ENCODE data around the gene TEKT5.

TEKT5 gene

GRCh38 chr16:10660950-10661635 is 33.6 kb downstream of the TEKT5 start:
- Histone ChIP-seq H3K9ac (ENCODE audit: low read length) (no peak overlapping the region), H4K20me1 (ENCODE audit: low read depth, low read length) (no peaks in the 10 kb centered on the region), H3F3A (ENCODE audit: insufficient read depth) (no peaks in the 10 kb centered on the region), H2AFZ (ENCODE audit: low read depth, low read length, severe bottlenecking) (no peak overlapping the region), H3K4me2 (ENCODE audit: low read depth, low read length, poor library complexity, severe bottlenecking) (no peak overlapping the region), H3K9me2 (replicated peaks; ENCODE audit: insufficient read depth, low read length) (no peaks in the 10 kb centered on the region), H3K4me3 (ENCODE audit: insufficient read depth, low read length, poor library complexity, severe bottlenecking) (no peak overlapping the region), H3K9me3 (ENCODE audit: insufficient read depth, low read length) (no peaks in the 10 kb centered on the region), H3K79me2 (ENCODE audit: insufficient read depth, low read length) (no peaks in the 10 kb centered on the region), H3K27ac (ENCODE audit: low read depth, low read length) (no peak overlapping the region), H3K27me3 (ENCODE audit: low read length) (no peaks in the 10 kb centered on the region), H3K36me3 (ENCODE audit: low read length) (no peaks in the 10 kb centered on the region)
- TF ChIP-seq, protein P1, sequence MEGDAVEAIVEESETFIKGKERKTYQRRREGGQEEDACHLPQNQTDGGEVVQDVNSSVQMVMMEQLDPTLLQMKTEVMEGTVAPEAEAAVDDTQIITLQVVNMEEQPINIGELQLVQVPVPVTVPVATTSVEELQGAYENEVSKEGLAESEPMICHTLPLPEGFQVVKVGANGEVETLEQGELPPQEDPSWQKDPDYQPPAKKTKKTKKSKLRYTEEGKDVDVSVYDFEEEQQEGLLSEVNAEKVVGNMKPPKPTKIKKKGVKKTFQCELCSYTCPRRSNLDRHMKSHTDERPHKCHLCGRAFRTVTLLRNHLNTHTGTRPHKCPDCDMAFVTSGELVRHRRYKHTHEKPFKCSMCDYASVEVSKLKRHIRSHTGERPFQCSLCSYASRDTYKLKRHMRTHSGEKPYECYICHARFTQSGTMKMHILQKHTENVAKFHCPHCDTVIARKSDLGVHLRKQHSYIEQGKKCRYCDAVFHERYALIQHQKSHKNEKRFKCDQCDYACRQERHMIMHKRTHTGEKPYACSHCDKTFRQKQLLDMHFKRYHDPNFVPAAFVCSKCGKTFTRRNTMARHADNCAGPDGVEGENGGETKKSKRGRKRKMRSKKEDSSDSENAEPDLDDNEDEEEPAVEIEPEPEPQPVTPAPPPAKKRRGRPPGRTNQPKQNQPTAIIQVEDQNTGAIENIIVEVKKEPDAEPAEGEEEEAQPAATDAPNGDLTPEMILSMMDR (IDR thresholded peaks at IDR 0.05; ENCODE audit: insufficient read depth, low read length, poor library complexity, severe bottlenecking): no peak
- no peak for TF ChIP-seq EZH2phosphoT487 (conservative IDR thresholded peaks at IDR 0.05; ENCODE audit: low read length)

DNA sequence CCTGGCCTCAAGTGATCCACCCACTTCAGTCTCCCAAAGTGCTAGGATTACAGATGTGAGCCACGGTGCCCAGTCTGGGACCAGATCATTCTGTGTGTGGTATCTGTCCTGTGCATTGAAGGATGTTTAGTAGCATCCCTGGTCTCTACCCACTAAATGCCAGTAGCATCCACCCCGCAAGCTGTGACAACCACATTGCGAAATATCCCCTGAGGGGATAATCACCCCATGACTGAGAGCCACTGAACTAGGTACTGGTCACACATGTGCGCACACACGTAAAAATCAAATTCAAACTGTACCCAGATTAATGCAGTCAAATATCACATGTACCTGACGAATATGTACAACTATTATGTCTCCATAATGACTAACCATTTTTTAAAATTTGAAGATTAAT is 35.8 kb downstream of the TEKT5 start:
- H3K9me2 ChIP-seq (replicated peaks; ENCODE audit: insufficient read depth, low read length): no peaks in the 10 kb centered on the region
- H3K27ac ChIP-seq (ENCODE audit: low read depth, low read length): no peak overlapping the region
- H3K9me3 ChIP-seq (ENCODE audit: insufficient read depth, low read length): no peaks in the 10 kb centered on the region
- no peak for TF ChIP-seq EZH2phosphoT487 (conservative IDR thresholded peaks at IDR 0.05; ENCODE audit: low read length)
- TF ChIP-seq, protein P1 (IDR thresholded peaks at IDR 0.05; ENCODE audit: insufficient read depth, low read length, poor library complexity, severe bottlenecking): no peak
- H3K36me3 ChIP-seq (ENCODE audit: low read length): no peaks in the 10 kb centered on the region
- H3K9ac ChIP-seq (ENCODE audit: low read length): no peak overlapping the region
- H3K79me2 ChIP-seq (ENCODE audit: insufficient read depth, low read length): no peaks in the 10 kb centered on the region
- no peak overlapping the region for H3K4me2 ChIP-seq (ENCODE audit: low read depth, low read length, poor library complexity, severe bottlenecking)
- no peak overlapping the region for H3K4me3 ChIP-seq (ENCODE audit: insufficient read depth, low read length, poor library complexity, severe bottlenecking)
- H2AFZ ChIP-seq (ENCODE audit: low read depth, low read length, severe bottlenecking): no peak overlapping the region
- H3K27me3 ChIP-seq (ENCODE audit: low read length): no peaks in the 10 kb centered on the region
- H3F3A ChIP-seq (ENCODE audit: insufficient read depth): no peaks in the 10 kb centered on the region
- H4K20me1 ChIP-seq (ENCODE audit: low read depth, low read length): no peaks in the 10 kb centered on the region

DNA sequence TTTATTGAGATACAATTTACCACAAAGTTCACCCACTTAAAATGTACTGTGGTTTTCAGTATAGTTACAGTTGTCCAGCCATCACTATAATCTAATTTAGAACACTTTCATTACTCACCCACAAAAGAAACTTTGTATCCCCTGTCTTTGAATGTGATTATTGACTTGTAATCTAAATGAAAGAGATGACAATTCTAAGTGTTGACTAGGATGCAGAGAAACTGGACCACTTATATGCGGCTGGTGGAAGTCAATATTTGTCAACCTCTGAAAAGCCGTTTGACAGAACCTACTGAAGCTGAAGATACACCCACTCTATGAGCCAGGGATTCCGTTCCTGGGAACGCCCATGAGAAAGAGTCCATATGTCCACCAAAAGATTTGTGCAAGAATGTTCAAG is 36.8 kb downstream of the TEKT5 start:
- no peaks in the 10 kb centered on the region for H3K36me3 ChIP-seq (ENCODE audit: low read length)
- TF ChIP-seq, protein P1 (IDR thresholded peaks at IDR 0.05; ENCODE audit: insufficient read depth, low read length, poor library complexity, severe bottlenecking): no peak
- no peak for TF ChIP-seq EZH2phosphoT487 (conservative IDR thresholded peaks at IDR 0.05; ENCODE audit: low read length)

More for the DNA sequence above, 36.8 kb downstream of the TEKT5 start:
- H4K20me1 ChIP-seq (ENCODE audit: low read depth, low read length): no peaks in the 10 kb centered on the region
- H3K4me2 ChIP-seq (ENCODE audit: low read depth, low read length, poor library complexity, severe bottlenecking): no peak overlapping the region
- H3F3A ChIP-seq (ENCODE audit: insufficient read depth): no peaks in the 10 kb centered on the region
- H3K27me3 ChIP-seq (ENCODE audit: low read length): no peaks in the 10 kb centered on the region
- no peak overlapping the region for H3K4me3 ChIP-seq (ENCODE audit: insufficient read depth, low read length, poor library complexity, severe bottlenecking)
- H3K9ac ChIP-seq (ENCODE audit: low read length): no peak overlapping the region
- no peaks in the 10 kb centered on the region for H3K79me2 ChIP-seq (ENCODE audit: insufficient read depth, low read length)
- H3K27ac ChIP-seq (ENCODE audit: low read depth, low read length): no peak overlapping the region
- no peaks in the 10 kb centered on the region for H3K9me2 ChIP-seq (replicated peaks; ENCODE audit: insufficient read depth, low read length)
- no peaks in the 10 kb centered on the region for H3K9me3 ChIP-seq (ENCODE audit: insufficient read depth, low read length)
- H2AFZ ChIP-seq (ENCODE audit: low read depth, low read length, severe bottlenecking): no peak overlapping the region

All from SU-DHL-6 (cell line).